ENCODE data around the gene RGS12.

- no peak for TF ChIP-seq CTCF (IDR thresholded peaks at IDR 0.05; ENCODE audit: insufficient read depth, low read length, poor library complexity, severe bottlenecking)
- TF ChIP-seq EZH2phosphoT487 (conservative IDR thresholded peaks at IDR 0.05; ENCODE audit: low read length), result no peak
Measured at GRCh38 chr4:3329887-3330286, 37.1 kb downstream of the RGS12 start.
